Spinal cord (tissue), 10 donors: Measurements from ENCODE around the gene RHBDL2. TPM values are rescaled to one million over a fixed set of nuclear protein-coding genes. Genes with fewer than 3 reads are reported as not detected.
"Not testable (repeated sequence)": the region's sequence is repeated elsewhere in the genome, so short reads cannot be mapped to it uniquely, and the experiment has no call there.

ENCODE experiments used
- DNase-seq, 6 donors: peaks; one replicate each; pipeline versions ENCODE4 v3.0.0 to v3.0.0-alpha.2; 2013 to 2015; ENCODE audit warnings: low spot score in 6 of 6, low read depth in 4 of 6
- H3K27ac ChIP-seq: one replicate; pipeline ENCODE4 v1.5.1; 2013; ENCODE audit warnings: low read depth, low read length, control low read depth
- H3K27me3 ChIP-seq: one replicate; pipeline ENCODE4 v1.6.1; 2013; ENCODE audit warnings: low read length; ENCODE audit not compliant: control insufficient read depth, insufficient read depth
- H3K36me3 ChIP-seq: one replicate; pipeline ENCODE4 v1.6.1; 2013; ENCODE audit warnings: low read length; ENCODE audit not compliant: control insufficient read depth, insufficient read depth
- H3K4me1 ChIP-seq: one replicate; pipeline ENCODE4 v1.6.1; 2013; ENCODE audit warnings: low read length; ENCODE audit not compliant: control insufficient read depth, insufficient read depth
- H3K4me3 ChIP-seq: one replicate; pipeline ENCODE4 v1.5.1; 2013; ENCODE audit warnings: low read depth, low read length, control low read depth
- H3K9me3 ChIP-seq: one replicate; pipeline ENCODE4 v1.6.1; 2013; ENCODE audit warnings: low read length; ENCODE audit not compliant: control insufficient read depth, insufficient read depth
- WGBS: methylation state at CpG from one replicate; pipeline ENCODE4 v1.1.5; 2013; ENCODE audit warnings: missing lambda C conversion rate; ENCODE audit not compliant: insufficient coverage; 5-methylcytosine and 5-hydroxymethylcytosine counted together
- polyA plus RNA-seq, 2 donors: library from polyadenylated mRNA; unstranded; fragments of 120-200 nt; gene quantifications; one replicate each; pipeline ENCODE4 v1.2.1, GENCODE V29; 2013; ENCODE audit not compliant: insufficient read length in 2 of 2
- total RNA-seq, 2 donors: library from RNA; depleted of rRNA in 1 of 2; stranded (reverse); fragments of 120-200 nt in 1 of 2; fragments of >200 nt in 1 of 2; gene quantifications; one replicate each; pipeline versions ENCODE4 v1.2.3 to v1.2.4, GENCODE V29; 2013 to 2014
- donor health status: healthy.

RHBDL2 gene
- total and polyA plus RNA-seq, 4 donors: 0.61 to 2.8 (median 0.96) TPM

GRCh38 chr1:38865112-38865715 lies 76.4 kb downstream of the RHBDL2 start:
- H3K27ac ChIP-seq: no peak overlapping the region
- no CpG with 5 or more reads among the region's 4 CpGs for WGBS
- H3K27me3 ChIP-seq: no peaks in the 10 kb centered on the region
- no peak for DNase-seq
- H3K4me3 ChIP-seq: no peak overlapping the region
- no peaks in the 10 kb centered on the region for H3K9me3 ChIP-seq
- peaks cover 13% of the 10 kb centered on the region for H3K4me1 ChIP-seq
- peaks cover 5% of the 10 kb centered on the region for H3K36me3 ChIP-seq

GRCh38 chr1:38860454-38860795 lies 81.2 kb downstream of the RHBDL2 start:
- Histone ChIP-seq H3K4me1 (peaks cover 27% of the 10 kb centered on the region), H3K9me3 (no peaks in the 10 kb centered on the region), H3K27ac (no peak overlapping the region), H3K36me3 (peaks cover under 1% of the 10 kb centered on the region), H3K4me3 (peak overlapping the region; percentile 97), H3K27me3 (no peaks in the 10 kb centered on the region)
- no peak for DNase-seq
- 3% methylated on average over 4 of the region's 6 CpGs for WGBS

DNA sequence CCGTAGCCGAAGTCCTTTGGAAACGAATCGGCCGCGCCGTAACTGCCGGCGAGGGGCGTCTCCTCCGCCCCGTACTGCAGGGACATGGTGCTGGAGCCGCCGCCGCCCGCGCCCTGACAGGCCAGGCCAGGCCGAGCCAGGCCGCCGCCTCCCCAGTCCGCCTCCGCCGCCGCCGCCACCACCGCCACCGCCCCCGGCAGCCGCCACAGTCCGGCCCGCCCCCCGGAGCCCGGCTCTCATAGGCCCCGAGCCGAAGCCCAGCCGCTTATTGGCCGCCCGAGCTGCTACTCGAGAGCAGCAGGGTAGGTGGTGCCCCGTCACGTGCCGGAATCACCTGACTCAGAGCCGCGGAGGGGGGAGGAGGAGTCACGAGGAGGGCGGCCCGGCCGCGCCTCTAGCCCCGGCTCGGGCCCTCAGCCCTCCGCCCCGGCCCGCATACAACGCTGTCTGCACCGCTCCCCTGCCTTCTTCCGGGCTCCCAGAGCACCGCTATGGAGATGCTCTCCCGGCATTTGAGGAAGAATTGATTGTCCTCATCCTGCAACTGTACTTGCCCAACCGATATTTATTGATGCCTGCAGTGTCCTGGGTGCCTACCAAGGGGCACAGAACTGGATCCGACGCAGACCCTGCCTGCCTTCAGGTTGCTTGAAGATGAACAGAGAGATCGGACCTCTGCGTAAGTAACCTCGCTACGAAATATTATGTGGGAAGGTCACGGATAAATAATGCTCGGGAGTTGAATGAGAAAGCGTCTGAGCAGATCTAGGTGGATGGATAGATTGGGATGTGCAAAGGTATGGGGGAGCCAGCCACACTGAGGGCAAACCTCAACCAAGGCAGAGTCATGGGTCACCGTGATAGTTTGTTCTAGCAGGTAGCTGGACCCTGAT lies 81.8 kb downstream of the RHBDL2 start, which contains the start of gene RRAGC:
Gene RRAGC, minus strand, starts transcription at position 212 of the 893 bp plus-strand sequence. Its CDS starts 126 bp downstream, at position 86.
- WGBS: under 1% methylated on average over 70 of the region's 70 CpGs
- no peaks in the 10 kb centered on the region for H3K9me3 ChIP-seq
- DNase-seq: peak; percentile 87 to 99 (median 98)
- peak within 1 kb of the TSS; percentile 73 for H3K27ac ChIP-seq
- H3K4me1 ChIP-seq: peaks cover 27% of the 10 kb centered on the region
- H3K4me3 ChIP-seq: peak within 1 kb of the TSS; percentile 97
- peaks cover 3% of the 10 kb centered on the region for H3K36me3 ChIP-seq
- no peaks in the 10 kb centered on the region for H3K27me3 ChIP-seq

DNA sequence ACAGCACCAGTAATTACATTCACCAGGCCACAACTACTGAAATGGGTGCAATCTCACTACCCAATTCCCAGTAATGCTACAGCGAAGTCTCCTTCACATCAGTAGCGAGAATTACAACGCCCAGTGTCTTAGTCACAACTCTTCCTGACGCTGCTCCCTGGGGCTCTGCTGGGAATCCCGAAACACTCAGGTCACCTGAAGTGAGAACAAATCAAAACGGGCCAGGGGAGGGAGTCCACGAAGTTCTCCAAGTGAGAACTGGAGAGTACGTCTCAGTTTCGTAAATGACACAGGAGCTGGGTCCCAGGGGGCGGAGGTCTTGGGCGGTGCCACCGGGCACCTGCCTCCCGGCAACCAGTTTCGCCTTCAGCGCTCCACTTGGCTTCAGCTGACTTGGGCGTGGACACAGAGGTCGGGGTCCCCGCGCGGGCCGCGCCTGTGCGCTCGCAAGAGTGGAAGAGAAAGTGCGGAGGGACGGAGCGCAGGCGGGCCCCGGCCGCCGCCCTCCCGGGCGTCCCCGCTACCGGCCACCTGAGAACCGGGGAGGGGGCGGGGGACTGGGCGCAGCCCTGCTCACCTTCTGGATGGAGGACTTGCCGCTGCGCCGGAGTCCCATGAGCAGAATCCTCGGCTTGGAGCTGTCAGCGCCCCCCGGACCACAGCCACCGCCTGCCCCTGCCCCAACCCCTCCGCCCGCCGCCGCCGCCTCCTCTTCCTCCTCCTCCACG lies 82.6 kb downstream of the RHBDL2 start:
- Histone ChIP-seq H3K27me3 (no peaks in the 10 kb centered on the region), H3K36me3 (peaks cover 3% of the 10 kb centered on the region), H3K27ac (no peak overlapping the region), H3K9me3 (no peaks in the 10 kb centered on the region), H3K4me3 (peak overlapping the region; percentile 97), H3K4me1 (peaks cover 27% of the 10 kb centered on the region)
- WGBS: under 1% methylated on average over 42 of the region's 51 CpGs
- DNase-seq: peak in 2 of 6 donors; percentile 28 to 36

DNA sequence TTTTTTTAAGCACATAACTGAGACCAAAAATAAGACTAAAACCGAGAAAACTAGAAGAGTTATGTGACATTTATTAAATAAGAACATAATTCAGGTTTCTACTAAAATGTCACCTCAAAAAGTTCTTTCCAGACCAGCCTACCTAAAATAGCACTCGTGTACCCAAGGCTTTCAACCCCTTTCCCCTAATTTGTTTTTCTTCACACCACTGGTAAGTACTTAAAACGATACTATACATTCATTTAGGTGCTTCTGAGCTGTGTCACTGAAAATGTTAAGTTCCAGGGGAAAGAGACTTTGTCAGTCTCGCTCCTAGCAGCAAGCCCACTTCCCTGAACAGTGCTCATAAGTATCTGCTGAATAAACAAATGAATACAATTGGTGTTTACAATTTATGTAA lies 88.8 kb downstream of the RHBDL2 start:
- no peak for DNase-seq
- no peak overlapping the region for H3K27ac ChIP-seq
- H3K9me3 ChIP-seq: no peaks in the 10 kb centered on the region
- no peaks in the 10 kb centered on the region for H3K27me3 ChIP-seq
- 100% methylated on average over 1 of the region's 4 CpGs for WGBS
- H3K4me1 ChIP-seq: peaks cover 5% of the 10 kb centered on the region
- H3K36me3 ChIP-seq: peaks cover 28% of the 10 kb centered on the region
- H3K4me3 ChIP-seq: no peak overlapping the region

DNA sequence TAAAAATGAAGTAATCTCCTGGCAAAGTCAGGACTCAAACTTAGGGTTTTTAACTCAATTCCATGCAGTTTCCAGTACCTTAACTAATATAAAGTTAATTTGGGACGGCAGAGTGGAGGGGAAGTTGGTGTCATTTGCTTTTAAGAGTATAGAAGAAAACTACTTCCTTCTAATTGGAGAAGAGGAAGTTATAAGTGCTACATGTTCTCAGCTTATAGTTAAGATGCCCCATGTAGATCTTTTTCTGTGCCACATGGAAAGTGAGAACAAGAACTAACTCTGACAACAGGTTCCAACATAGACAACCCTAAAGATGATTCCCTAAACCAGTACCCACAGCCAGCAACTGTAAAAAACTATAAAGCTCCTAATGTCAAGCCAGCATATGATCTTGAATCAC lies 93.6 kb downstream of the RHBDL2 start:
- H3K27me3 ChIP-seq: no peaks in the 10 kb centered on the region
- H3K4me1 ChIP-seq: no peaks in the 10 kb centered on the region
- H3K9me3 ChIP-seq: no peaks in the 10 kb centered on the region
- H3K4me3 ChIP-seq: no peak overlapping the region
- DNase-seq: no peak
- H3K27ac ChIP-seq: no peak overlapping the region
- peaks cover 33% of the 10 kb centered on the region for H3K36me3 ChIP-seq
- WGBS: no CpG with 5 or more reads among the region's 1 CpG

- Histone ChIP-seq H3K27ac (no peak overlapping the region), H3K36me3 (peaks cover 36% of the 10 kb centered on the region), H3K4me3 (no peak overlapping the region), H3K4me1 (no peaks in the 10 kb centered on the region), H3K9me3 (no peaks in the 10 kb centered on the region), H3K27me3 (no peaks in the 10 kb centered on the region)
- no peak for DNase-seq
- WGBS: 74% methylated on average over 3 of the region's 3 CpGs
Observed at GRCh38 chr1:38846210-38846609, 95.4 kb downstream of the RHBDL2 start.

GRCh38 chr1:38845088-38845487 lies 96.5 kb downstream of the RHBDL2 start:
- H3K9me3 ChIP-seq, H3K27ac ChIP-seq, H3K27me3 ChIP-seq, DNase-seq, H3K4me3 ChIP-seq, H3K4me1 ChIP-seq: not testable (repeated sequence)
- H3K36me3 ChIP-seq: peaks cover 29% of the 10 kb centered on the region
- WGBS: no CpG with 5 or more reads among the region's 3 CpGs

DNA sequence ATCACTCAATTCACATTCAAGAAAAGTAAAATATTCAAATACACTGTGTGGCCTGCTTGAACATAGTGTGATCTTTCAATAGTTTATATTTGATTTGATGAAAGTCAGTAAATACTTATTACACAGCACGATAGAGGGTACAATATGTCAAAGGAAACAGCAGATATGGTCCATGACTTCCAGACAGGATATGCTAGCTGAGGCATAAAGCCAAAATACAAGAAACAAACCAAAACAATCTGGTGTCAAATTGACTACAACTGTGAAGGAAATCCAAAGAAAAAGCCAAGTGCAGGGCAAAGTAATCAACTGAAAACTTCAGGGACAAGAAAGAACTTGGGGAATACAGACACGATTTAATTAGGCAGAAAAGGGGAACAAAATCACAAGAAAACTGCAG lies 101.3 kb downstream of the RHBDL2 start:
- Histone ChIP-seq H3K4me3 (no peak overlapping the region), H3K27me3 (no peaks in the 10 kb centered on the region), H3K4me1 (no peaks in the 10 kb centered on the region), H3K36me3 (peaks cover 13% of the 10 kb centered on the region), H3K27ac (no peak overlapping the region), H3K9me3 (no peaks in the 10 kb centered on the region)
- DNase-seq: no peak
- 65% methylated on average over 2 of the region's 2 CpGs for WGBS
